SKM-1 treated with dmso at 0.1 percent for 144 hours (cell line): Measurements from ENCODE around the gene TBC1D21.
A peak's percentile ranks its signal among the peaks of the same experiment; 100 is the strongest.

ENCODE experiments used
- DNase-seq: peaks from one replicate; lab custom pipeline; 2025; ENCODE audit not compliant: unreplicated experiment; lab: John Stamatoyannopoulos, UW

Gene TBC1D21

DNA sequence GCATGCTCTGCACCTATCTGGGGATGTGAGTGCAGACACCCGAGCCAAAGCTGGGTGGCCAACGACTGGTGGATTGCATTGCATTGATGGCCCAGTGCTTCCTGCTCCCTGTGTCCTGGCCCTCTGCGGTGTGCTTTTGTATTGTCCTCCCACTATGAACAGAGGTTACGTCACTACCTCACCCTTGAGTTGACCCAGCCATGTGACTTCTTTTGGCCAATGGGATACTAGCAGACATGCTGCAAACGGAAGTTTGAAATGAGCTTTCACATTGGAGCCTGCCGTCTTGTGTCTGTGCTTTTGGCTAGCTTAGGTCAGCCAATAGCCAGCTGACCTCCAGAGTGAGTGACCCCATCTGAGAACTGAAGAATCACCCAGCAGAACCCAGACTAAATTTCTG, 15.3 kb upstream of the TBC1D21 start:
- DNase-seq, result no peak

DNA sequence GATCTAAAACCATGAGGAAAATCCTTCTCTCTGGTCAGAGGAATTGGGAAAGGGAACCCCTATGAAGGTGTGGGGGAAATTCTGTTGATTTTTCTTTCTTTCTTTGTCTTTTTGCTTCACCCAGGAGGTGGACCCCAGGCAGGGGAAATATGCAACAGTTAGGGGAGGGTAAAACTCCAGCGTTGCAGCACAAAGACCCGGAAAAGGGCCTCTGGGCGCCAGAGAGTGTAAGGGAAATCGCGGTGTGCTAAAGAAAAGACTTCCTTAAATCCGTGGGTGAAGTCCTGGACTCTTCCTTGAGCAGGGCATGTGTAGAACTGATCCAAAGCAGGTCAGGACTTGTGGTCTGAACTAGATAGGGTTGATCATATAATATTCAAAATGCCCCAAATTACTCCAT, 11.1 kb upstream of the TBC1D21 start:
- no peak for DNase-seq

- DNase-seq, result no peak
These were observed 8.0 kb upstream of the TBC1D21 start for GRCh38 chr15:73865379-73865778.

DNA sequence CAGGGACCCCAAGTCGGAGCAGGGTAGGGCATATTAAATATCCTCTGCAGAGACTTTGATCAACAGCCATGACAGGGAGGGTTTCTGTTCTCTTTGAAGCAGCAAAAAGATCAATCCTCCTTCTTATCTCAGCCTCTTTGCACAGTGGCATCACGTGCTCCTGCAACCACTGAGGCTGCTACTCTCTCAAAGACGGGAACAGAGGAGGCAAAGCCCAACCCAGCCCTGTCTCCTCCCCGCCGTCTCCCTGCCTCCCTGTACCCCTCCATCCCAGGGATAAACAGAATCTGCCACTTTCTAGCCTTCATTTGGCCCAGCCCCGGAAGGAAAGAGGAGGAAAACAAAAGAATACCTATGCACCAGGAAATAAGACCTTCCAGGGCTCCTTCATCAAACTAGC, 7.5 kb upstream of the TBC1D21 start:
- DNase-seq, result no peak

DNA sequence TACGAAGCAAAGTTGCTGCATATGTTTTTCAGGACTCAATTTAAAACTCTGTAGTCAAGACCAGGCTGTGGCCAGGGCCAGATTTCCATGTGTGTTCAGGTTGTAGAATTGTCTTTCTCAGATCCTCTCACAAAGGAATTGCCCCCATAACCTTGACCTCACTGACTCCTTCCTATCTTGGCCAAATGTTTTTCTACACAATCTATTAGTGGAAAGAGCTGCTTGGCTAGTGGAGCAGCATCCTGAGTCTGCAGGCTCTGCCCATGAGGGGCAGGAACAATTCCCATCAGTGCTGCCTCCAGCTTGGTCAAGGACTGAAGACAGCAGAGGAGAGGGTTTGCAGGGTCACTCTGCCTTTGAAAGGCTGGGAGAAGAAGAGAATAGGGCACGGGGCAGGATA, 6.9 kb upstream of the TBC1D21 start:
- DNase-seq, result no peak

DNA sequence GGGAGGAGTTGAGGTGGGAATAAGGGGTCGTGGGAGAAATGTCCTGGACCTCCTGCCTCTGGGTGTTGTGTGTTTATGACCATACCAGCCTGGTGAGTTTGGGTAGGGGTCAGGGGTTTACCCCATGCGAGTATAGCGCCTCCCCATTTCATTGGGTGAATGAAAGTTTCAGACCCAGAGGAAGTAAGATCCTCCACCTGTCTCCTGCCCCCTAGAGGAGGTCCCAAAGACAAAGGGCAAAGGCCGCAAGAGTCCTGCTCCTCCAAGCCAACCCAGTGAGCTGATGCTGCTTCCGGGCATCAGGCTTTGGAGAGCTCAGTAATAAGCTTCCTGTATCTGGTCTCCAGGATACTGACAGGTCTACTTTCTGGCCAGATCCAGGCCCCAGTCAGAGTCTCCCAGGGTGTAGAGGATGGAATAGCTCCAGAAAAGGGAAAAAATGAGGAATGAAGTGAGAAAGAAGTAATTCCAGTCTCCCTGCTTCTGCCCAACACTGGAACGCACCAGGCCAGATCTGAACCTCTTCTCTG, 6.4 kb upstream of the TBC1D21 start:
- DNase-seq, result no peak

- no peak for DNase-seq
These were observed 5.9 kb upstream of the TBC1D21 start for GRCh38 chr15:73867426-73867825.

- DNase-seq, result no peak
These were observed 5.4 kb upstream of the TBC1D21 start for GRCh38 chr15:73867956-73868355.

- no peak for DNase-seq
These were observed 4.0 kb upstream of the TBC1D21 start for GRCh38 chr15:73869216-73869995.

DNA sequence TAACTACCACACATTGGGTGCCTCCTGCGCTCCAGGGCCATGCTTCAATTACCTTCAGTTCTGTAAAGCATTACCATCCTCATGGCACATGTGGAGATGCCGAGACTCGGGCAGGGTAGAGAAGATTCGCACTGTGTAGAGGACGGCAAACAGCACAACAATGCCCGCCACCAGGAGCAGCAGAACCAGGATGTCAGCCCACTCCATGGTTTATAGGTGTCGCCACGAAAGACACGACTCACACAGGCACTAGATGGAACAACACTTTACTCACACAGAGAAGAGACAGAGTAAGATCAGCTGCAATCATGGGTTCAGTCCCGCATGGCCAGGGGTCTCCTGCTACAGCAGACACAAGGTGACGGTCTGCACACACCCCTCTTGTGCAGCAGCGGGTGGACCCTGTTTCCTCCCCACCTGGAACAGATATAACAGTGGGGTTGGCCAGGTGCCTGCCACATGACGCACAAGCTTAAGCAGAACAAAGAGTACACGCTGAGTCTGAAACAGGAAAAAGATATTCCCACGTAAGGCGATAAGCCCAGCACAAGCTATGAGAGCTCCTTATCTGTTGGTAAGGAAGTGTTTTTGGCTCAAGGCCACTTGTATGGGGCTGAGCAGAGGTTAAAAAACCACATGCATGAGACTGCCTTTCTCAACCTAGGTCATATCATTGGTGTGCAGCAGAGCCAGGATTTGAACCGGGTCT, 2.5 kb upstream of the TBC1D21 start:
- no peak for DNase-seq

- DNase-seq, result no peak
These were observed 1.0 kb upstream of the TBC1D21 start for GRCh38 chr15:73872346-73872745.

DNA sequence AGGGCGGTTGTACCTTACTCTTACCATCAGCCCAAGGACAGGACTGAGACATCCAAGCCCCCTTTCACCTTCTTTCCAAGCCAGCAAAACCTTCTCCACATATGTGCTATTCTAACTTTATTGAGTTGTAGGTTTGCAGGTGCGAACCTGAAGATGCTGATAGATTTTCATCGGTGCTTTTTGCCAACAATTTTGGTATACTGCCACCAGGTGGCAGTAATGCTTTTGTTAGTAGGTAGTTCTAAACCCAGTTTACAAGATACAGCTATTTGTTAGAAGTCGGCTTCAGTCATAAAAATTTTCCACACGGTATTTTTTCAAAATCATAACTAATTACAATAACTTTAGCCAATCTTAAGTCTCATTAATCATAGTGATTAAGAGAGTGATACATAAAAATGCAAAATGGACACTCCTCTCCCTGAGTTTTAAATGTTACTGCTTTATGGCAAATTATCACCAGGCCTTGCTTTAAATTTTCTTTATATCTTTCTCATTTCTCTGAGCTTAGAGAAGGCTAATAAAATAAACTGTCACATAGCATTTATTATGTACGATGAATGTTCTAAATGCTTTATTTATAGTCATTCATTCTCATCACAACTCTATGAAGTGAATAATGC, 636 bp downstream of the TBC1D21 start:
- peak; percentile 57 for DNase-seq

- DNase-seq, result no peak
These were observed 6.1 kb downstream of the TBC1D21 start for GRCh38 chr15:73879426-73879825.

DNA sequence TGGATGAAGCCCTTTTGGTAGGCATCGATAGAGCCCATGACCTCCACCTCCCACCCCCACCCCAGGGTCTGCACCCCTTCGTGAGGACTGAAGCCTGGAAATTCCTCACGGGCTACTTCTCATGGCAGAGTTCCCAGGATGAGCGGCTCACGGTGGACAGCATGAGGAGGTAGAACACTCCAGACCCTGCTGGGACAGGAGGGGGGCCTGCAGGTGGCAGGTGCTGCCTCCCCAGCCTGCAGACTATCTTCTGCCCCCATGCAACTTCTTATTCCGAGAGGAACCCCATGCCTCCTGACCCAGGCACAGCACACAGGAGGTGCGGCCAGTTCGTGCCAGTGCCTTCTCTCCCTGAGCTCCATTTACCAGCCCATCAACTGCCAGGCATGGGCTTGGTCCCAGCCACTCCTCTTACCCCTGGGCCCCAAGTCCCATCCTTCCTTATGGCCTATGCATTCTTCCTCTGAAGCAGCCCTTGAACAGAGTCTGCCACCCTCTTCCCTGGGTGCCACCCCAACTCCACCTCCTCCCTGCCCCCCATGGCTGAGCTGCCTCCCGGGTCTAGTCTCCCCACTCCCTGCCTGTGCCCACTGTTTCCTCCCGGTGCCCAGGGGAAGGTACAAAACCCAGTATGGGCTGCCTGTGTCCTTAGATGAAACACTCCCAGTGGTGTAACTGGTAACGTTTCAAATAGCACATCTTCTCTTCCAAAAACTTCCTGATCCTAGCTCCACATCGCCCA, 8.4 kb downstream of the TBC1D21 start:
- DNase-seq, result no peak

DNA sequence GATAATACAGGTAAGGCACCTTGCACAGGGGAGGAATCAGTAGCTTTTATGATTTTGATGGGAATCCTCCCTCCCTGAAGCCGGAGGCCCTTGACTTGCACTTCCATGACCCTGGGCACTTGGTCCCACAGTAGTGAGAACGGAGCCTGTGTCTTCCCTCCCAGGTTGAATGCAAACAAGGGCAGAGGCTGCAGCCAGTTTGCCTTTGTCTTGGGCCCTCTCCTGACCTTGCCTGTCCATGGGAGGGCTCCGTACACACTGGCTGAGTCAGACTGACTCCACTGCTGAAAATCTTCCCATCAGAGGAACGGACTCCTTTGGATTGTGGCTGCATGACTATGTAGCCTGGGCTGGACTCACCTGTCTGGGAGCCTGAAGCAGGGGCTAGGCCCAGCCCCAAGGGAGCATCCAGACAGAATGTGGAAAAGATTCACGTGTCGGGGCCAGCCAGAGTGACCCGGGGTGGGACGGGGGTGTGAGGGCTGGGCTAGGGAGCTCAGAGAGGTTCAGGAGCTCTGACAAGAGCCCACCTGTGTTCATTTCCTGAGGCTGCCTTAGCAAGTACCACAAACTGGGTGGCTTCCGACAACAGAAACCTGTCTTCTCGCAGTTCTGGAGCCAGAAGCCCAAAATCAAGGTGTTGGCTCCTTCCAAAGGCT, 9.5 kb downstream of the TBC1D21 start:
- no peak for DNase-seq

GRCh38 chr15:73884159-73884558, 10.8 kb downstream of the TBC1D21 start:
- no peak for DNase-seq

DNA sequence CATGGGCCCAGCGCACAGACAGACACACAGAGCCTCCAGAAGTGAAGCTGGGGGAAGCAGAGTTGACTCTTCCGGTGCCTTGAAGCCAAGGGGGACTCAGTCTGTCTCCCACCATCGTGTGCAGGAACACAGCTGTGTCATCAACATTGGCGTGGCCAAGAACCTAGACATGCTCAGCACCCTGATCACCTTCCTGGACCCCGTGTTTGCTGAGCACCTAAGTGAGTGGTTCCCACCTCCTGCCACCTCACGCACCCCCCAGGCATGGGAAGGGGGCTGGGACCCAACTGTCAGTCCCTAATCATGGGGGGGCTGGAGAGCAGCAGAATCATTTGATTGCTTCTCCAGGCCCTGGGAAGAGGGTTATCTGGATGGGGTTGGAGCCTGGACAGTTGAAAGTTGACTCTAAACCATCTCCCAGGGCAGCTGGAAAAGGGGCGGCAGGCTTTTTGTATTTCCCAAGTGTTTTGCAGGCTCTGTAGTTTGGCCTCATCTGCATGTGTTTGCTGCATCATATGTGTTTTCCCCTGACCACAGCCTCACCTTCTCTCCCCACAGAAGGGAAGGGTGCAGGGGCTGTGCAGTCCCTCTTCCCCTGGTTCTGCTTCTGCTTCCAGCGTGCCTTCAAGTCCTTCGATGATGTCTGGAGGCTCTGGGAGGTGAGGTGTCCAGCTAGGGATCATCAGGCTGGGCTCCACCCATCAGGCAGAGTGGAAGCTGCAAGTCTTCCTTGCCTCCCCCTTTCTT, 12.8 kb downstream of the TBC1D21 start:
- DNase-seq, result no peak

GRCh38 chr15:73886717-73887345, 13.5 kb downstream of the TBC1D21 start:
- DNase-seq, result no peak

GRCh38 chr15:73887481-73887880, 14.1 kb downstream of the TBC1D21 start:
- no peak for DNase-seq
